ENCODE measurements around the gene CMTR1.

CMTR1 gene

GRCh38 chr6:37499433-37500293, 66.6 kb downstream of the CMTR1 start, which contains the start of gene CCDC167 (continued):
- no peak for TF ChIP-seq ZSCAN4 (tag by site-specific recombination; IDR thresholded peaks at IDR 0.05)
- TF ChIP-seq ZBTB26 (tag by site-specific recombination; optimal IDR thresholded peaks at IDR 0.05) = no peak
- 0 out of 2 replicates have a peak, but pooled peaks have one; percentile 52 for TF ChIP-seq ZNF561 (tag by site-specific recombination; IDR thresholded peaks at IDR 0.05; ENCODE audit: borderline replicate concordance)
- TF ChIP-seq MYNN (tag by site-specific recombination; IDR thresholded peaks at IDR 0.05; ENCODE audit: borderline replicate concordance) = no peak
- peak; percentile 52; the same call in 1 of the 2 replicates for TF ChIP-seq ZNF629 (tag by site-specific recombination; IDR thresholded peaks at IDR 0.05)
- peak; percentile 83 for TF ChIP-seq KLF9 (tag by site-specific recombination; IDR thresholded peaks at IDR 0.05; ENCODE audit: low read depth)
- no peak for TF ChIP-seq ZNF426 (tag by site-specific recombination; IDR thresholded peaks at IDR 0.05)
- TF ChIP-seq REST (tag by site-specific recombination; IDR thresholded peaks at IDR 0.05) = 0 out of 2 replicates have a peak, but pooled peaks have one; percentile 25
- no peak for TF ChIP-seq ZSCAN18 (tag by site-specific recombination; IDR thresholded peaks at IDR 0.05)
- TF ChIP-seq ZNF639 (tag by site-specific recombination; IDR thresholded peaks at IDR 0.05) = no peak; the same call in 1 of the 2 replicates
- TF ChIP-seq ZNF623 (tag by site-specific recombination; IDR thresholded peaks at IDR 0.05) = no peak
- no peak for TF ChIP-seq ZNF391 (tag by site-specific recombination; IDR thresholded peaks at IDR 0.05; ENCODE audit: borderline replicate concordance, low read depth)
- no peak for TF ChIP-seq ZNF548 (tag by site-specific recombination; IDR thresholded peaks at IDR 0.05)
- peak; percentile 92 for TF ChIP-seq PATZ1 (tag by site-specific recombination; IDR thresholded peaks at IDR 0.05)
- TF ChIP-seq ZSCAN16 (tag by site-specific recombination; IDR thresholded peaks at IDR 0.05) = no peak
- TF ChIP-seq EGR2 (tag by site-specific recombination; IDR thresholded peaks at IDR 0.05; ENCODE audit: low read depth) = peak; percentile 67
- TF ChIP-seq ZIC2 (tag by site-specific recombination; IDR thresholded peaks at IDR 0.05) = no peak; the same call in 1 of the 2 replicates
- peak; percentile 93 for TF ChIP-seq SP3 (tag by site-specific recombination; IDR thresholded peaks at IDR 0.05)
- no peak for TF ChIP-seq ELK4 (IDR thresholded peaks at IDR 0.05; ENCODE audit: borderline replicate concordance, low read depth, low read length)
- TF ChIP-seq ZNF311 (tag by site-specific recombination; IDR thresholded peaks at IDR 0.05; ENCODE audit: borderline replicate concordance) = no peak
- TF ChIP-seq ZNF701 (tag by site-specific recombination; IDR thresholded peaks at IDR 0.05) = no peak
- TF ChIP-seq ZBTB6 (tag by site-specific recombination; IDR thresholded peaks at IDR 0.05) = no peak
- no peak for TF ChIP-seq MZF1 (tag by site-specific recombination; IDR thresholded peaks at IDR 0.05; ENCODE audit: borderline replicate concordance)
- no peak for TF ChIP-seq ZNF138 (tag by site-specific recombination; IDR thresholded peaks at IDR 0.05; ENCODE audit: borderline replicate concordance)
- TF ChIP-seq SETDB1 (IDR thresholded peaks at IDR 0.05; ENCODE audit: insufficient read length, low read length) = no peak
